Panc1 (cell line): Measurements from ENCODE around the gene KCNH3.

Experiments
- POLR2AphosphoS5 ChIP-seq: IDR thresholded peaks from 2 replicates; pipeline ENCODE4 v1.6.1; 2012; ENCODE audit warnings: mild to moderate bottlenecking, low read depth, low read length, moderate library complexity
- TF ChIP-seq, protein P1 (sequence below): fragments of 450-650 bp; IDR thresholded peaks from 2 replicates; pipeline ENCODE4 v1.5.1; 2017; ENCODE audit warnings: mild to moderate bottlenecking
- TF ChIP-seq, protein P2 (sequence below), 2 experiments: IDR thresholded peaks; 2 replicates each; pipeline ENCODE4 v1.6.1; 2011 to 2012; ENCODE audit warnings: low read depth in 2 of 2, control low read depth in 1 of 2, low read length in 1 of 2, mild to moderate bottlenecking in 1 of 2, moderate library complexity in 1 of 2; ENCODE audit not compliant: insufficient read depth in 1 of 2

DNA sequence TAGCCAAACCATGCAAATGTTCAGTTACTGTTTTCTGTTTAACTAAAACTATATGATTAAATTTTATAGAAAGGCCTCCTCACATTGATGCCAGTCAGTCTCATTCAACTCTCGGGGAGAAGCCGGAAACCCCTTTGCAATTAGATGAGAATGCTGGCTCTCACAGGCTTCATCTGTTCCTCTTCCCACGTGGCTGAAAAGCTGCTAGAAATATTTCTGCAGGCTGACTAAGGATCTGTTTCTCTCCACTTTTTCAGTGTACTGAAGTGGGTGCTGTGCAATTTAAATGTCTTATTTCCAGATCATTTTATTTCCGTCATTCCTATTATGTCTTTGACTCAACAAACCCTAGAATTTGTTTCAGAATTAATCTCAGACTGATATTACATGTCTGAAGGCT lies 17.4 kb upstream of the KCNH3 start:
- TF ChIP-seq, protein P1, sequence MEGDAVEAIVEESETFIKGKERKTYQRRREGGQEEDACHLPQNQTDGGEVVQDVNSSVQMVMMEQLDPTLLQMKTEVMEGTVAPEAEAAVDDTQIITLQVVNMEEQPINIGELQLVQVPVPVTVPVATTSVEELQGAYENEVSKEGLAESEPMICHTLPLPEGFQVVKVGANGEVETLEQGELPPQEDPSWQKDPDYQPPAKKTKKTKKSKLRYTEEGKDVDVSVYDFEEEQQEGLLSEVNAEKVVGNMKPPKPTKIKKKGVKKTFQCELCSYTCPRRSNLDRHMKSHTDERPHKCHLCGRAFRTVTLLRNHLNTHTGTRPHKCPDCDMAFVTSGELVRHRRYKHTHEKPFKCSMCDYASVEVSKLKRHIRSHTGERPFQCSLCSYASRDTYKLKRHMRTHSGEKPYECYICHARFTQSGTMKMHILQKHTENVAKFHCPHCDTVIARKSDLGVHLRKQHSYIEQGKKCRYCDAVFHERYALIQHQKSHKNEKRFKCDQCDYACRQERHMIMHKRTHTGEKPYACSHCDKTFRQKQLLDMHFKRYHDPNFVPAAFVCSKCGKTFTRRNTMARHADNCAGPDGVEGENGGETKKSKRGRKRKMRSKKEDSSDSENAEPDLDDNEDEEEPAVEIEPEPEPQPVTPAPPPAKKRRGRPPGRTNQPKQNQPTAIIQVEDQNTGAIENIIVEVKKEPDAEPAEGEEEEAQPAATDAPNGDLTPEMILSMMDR, result no peak
- TF ChIP-seq, protein P2, sequence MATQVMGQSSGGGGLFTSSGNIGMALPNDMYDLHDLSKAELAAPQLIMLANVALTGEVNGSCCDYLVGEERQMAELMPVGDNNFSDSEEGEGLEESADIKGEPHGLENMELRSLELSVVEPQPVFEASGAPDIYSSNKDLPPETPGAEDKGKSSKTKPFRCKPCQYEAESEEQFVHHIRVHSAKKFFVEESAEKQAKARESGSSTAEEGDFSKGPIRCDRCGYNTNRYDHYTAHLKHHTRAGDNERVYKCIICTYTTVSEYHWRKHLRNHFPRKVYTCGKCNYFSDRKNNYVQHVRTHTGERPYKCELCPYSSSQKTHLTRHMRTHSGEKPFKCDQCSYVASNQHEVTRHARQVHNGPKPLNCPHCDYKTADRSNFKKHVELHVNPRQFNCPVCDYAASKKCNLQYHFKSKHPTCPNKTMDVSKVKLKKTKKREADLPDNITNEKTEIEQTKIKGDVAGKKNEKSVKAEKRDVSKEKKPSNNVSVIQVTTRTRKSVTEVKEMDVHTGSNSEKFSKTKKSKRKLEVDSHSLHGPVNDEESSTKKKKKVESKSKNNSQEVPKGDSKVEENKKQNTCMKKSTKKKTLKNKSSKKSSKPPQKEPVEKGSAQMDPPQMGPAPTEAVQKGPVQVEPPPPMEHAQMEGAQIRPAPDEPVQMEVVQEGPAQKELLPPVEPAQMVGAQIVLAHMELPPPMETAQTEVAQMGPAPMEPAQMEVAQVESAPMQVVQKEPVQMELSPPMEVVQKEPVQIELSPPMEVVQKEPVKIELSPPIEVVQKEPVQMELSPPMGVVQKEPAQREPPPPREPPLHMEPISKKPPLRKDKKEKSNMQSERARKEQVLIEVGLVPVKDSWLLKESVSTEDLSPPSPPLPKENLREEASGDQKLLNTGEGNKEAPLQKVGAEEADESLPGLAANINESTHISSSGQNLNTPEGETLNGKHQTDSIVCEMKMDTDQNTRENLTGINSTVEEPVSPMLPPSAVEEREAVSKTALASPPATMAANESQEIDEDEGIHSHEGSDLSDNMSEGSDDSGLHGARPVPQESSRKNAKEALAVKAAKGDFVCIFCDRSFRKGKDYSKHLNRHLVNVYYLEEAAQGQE (IDR thresholded peaks at IDR 0.05; ENCODE audit: insufficient read depth in 1 of 2, low read depth in 2 of 2, low read length in 1 of 2), result no peak
- no peak for TF ChIP-seq POLR2AphosphoS5
